GM10847 (cell line): ENCODE data around the gene PIKFYVE.
A peak's percentile ranks its signal among the peaks of the same experiment; 100 is the strongest.

Experiments used
- POLR2A ChIP-seq: IDR thresholded peaks from 2 replicates; pipeline ENCODE4 v1.6.1; 2011; ENCODE audit not compliant: insufficient read length; ENCODE audit errors: extremely low read depth

Gene PIKFYVE

GRCh38 chr2:208252716-208253492 is 13.2 kb upstream of the PIKFYVE start:
- no peak for TF ChIP-seq POLR2A

- no peak for TF ChIP-seq POLR2A
Measured at GRCh38 chr2:208253600-208254117, 12.4 kb upstream of the PIKFYVE start.

- peak; percentile 19 for TF ChIP-seq POLR2A
Measured at GRCh38 chr2:208254118-208254870, 11.8 kb upstream of the PIKFYVE start.

- TF ChIP-seq POLR2A = peak; percentile 47
Measured at GRCh38 chr2:208254871-208255556, 11.0 kb upstream of the PIKFYVE start, which contains the start of gene IDH1. Gene IDH1 (minus strand): TSS chr2:208255071. CDS start chr2:208251551, 3,520 bp downstream.

DNA sequence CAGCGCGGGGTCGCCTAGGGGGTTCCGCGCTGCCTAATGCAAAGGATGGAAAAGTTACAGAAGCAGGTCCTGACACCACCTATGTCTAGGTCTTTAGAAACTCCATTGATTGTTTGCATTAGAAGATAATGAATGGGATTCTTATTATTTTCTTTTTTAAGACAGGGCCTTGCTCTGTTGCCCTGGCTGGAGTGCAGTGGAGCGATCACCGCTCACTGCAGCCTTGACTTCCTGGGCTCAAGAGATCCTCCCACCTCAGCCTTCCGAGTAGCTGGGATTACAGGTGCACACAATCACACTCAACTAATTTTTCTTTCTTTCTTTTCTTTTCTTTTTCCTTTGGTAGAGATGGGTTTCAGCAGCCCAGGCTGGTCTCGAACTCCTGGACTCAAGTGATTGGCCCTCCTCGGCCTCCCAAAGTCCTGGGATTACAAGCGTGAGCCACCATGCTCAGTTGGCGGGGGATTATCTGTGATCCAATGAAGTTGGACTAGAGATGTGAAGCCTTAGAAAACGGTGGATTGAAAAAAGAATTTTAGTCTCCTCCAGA is 10.4 kb upstream of the PIKFYVE start:
- no peak for TF ChIP-seq POLR2A

GRCh38 chr2:208256192-208256782 is 9.8 kb upstream of the PIKFYVE start:
- TF ChIP-seq POLR2A = no peak

GRCh38 chr2:208265371-208265800 is 669 bp upstream of the PIKFYVE start:
- no peak for TF ChIP-seq POLR2A

GRCh38 chr2:208266553-208266893 is 468 bp downstream of the PIKFYVE start:
- TF ChIP-seq POLR2A = no peak

DNA sequence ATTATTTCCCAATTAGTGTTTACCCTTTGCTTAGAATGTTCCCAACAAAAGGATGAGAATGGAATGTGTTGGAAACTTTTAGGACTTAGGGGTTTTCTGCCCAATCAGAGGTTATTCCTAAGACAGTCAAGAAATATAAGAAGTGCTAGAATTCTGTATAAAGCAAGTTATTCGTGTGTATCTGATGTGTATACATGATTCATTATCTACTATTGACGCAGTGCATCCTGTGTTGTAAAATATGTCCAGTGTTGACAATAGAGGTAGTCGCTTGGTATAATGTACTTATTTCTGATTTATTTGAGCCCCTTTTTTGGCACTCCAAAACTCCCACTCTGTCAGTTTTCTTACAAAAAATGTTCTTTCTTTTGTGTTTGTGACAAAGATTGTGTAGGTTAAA is 881 bp downstream of the PIKFYVE start:
- no peak for TF ChIP-seq POLR2A

DNA sequence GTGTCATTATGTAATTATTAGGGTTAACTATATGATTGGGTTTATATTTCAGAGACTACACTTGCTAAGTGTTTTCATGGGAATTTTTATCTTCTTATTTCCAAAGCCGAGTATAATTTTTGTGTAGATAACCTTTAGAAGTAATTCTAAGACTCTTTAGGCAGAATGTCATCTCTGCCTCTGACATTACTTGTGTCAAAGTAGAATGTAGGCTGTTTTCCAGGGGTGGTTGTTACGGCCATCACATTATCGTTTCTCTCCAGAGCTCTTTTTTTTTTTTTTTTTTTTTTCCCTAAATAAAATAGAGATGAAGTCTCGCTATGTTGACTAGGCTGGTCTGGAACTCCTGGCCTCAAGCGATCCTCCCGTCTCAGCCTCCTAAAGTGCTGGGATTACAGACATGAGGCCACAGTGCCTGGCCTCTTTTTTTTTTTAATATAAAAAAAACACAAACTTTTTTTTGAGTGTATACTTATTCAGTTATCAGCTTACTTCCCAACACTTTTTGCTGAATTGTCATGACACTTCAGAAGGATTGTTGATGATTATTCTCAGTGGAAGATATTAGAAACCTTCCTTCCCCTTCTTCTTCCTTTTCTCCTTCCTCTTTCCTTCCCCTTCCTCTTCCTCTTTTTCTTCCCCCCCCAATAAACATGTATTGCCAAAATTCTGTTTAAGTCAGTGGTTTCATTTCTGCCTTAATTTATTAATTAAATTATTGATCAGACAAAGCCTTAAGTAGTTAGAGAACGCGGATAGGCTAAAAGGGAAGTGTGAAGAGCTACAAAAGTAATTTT is 2.3 kb downstream of the PIKFYVE start:
- no peak for TF ChIP-seq POLR2A

DNA sequence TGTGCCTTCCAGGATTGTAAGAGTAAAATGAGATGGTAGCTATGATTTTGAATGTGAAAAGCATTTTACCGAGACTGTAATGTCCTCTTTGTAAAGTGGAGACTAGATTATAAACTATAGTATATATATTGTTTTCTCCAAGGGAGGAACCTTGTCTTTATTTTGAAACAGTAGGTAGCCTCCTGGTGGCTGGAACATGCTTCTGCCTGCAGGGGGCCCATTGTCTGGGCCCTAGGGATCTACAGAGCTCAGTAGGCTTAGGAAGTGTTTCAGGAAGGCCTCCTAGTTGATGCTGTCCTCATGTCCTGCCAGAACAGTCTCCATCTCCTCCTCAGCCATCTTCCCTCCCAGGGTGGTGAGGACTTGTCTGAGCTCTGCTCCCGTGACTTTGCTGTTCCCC is 3.0 kb downstream of the PIKFYVE start:
- TF ChIP-seq POLR2A = no peak

- TF ChIP-seq POLR2A = no peak
Measured at GRCh38 chr2:208274748-208275147, 8.7 kb downstream of the PIKFYVE start.

DNA sequence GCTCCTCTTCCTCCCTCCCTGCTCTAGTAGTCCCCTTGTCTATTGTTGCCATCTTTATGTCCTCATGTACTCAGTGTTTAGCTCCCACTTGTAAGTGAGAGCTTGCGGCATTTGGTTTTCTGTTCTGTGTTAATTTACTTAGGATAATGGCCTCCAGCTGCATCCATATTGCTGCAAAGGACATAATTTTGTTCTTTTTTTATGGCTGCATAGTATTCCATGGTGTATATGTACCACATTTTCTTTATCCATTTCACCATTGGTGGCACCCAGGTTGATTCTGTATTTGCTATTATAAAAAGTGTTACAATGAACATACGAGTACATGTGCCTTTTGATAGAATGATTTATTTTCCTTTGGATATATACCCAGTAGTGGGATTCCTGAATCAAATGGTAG is 12.5 kb downstream of the PIKFYVE start:
- TF ChIP-seq POLR2A = no peak

DNA sequence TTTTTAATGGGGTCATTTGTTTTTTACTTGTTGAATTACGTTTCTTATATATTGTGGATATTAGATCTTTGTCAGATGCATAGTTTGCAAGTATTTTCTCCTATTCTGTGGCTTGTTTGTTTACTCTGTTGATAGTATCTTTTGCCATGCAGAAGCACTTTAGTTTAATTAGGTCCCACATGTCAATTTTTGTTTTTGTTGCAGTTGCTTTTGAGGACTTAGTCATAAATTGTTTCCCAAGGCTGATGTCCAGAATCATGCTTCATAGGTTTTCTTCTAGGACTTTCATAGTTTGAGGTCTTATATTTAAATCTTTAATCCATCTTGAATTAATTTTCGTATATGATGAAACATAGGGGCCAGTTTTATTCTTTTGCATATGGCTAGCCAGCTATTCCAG is 13.2 kb downstream of the PIKFYVE start:
- no peak for TF ChIP-seq POLR2A
